Measurements from ENCODE around the gene STOML1. TPM values are rescaled to one million over a fixed set of nuclear protein-coding genes. Genes with fewer than 3 reads are reported as not detected.

The STOML1 gene
- total RNA-seq, 4 donors from 2014 or later = 16.6 to 29.1 (median 21.5) TPM

DNA sequence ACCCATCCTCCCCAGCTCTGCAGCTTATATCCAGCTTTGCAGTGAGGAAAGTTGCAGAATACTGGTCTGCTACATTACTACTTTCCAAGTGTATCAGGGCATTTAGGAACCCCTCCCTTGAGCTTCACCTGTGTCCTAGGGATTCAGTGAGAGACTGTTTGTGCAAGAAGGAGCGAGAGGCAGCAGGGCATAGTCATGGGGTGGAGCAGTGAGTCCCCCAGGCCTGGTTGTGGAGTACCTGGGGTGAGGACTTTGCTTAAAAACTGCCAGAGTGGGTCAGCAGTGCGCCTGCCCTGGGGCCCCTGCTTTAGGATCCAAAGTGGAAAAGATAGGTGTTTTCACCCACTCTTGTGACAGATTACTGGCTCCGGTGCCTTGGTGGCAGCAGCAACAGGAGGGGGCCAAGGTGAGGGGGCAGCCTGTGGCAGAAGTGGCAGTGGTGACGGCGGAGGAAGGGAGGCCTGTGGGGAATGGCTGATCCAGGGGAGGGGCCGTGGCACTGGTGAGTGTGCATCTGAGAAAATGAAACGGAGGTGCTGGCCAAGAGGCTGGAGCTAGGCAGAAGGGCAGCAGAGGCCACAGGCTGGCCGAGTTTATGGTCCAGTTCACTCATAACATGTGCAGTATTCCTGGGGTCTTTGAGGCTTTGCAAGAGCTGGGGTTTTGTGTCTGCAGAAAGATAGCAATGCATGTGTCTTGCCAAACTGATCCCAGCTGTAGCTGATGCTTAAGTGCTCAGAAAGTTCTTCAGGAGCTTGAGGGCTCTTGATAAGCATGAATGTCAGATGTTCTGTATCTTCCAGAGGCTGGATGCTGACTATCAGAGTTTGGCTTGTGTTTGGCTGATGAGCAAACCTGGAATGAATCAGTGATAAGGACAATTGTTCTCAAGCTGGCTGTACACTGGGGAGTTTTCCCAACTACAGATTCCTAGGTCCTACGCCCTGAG, 46.9 kb upstream of the STOML1 start:
- DNase-seq (ENCODE audit: low spot score in 2 of 2) = no peak
- WGBS, 2 donors = 67 to 70% methylated on average over 9 of the region's 9 CpGs
- H3K27me3 ChIP-seq = no peaks in the 10 kb centered on the region
- H3K27ac ChIP-seq = peak overlapping the region in 2 of 4 donors; percentile 78 to 93
- no peak for TF ChIP-seq EP300 (IDR thresholded peaks at IDR 0.05)
- TF ChIP-seq, protein P1, sequence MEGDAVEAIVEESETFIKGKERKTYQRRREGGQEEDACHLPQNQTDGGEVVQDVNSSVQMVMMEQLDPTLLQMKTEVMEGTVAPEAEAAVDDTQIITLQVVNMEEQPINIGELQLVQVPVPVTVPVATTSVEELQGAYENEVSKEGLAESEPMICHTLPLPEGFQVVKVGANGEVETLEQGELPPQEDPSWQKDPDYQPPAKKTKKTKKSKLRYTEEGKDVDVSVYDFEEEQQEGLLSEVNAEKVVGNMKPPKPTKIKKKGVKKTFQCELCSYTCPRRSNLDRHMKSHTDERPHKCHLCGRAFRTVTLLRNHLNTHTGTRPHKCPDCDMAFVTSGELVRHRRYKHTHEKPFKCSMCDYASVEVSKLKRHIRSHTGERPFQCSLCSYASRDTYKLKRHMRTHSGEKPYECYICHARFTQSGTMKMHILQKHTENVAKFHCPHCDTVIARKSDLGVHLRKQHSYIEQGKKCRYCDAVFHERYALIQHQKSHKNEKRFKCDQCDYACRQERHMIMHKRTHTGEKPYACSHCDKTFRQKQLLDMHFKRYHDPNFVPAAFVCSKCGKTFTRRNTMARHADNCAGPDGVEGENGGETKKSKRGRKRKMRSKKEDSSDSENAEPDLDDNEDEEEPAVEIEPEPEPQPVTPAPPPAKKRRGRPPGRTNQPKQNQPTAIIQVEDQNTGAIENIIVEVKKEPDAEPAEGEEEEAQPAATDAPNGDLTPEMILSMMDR (IDR thresholded peaks at IDR 0.05) = no peak
- no peak for TF ChIP-seq POLR2A (IDR thresholded peaks at IDR 0.05)
- H3K4me3 ChIP-seq = no peak overlapping the region
- peaks cover 0 to 65% (median 0%) of the 10 kb centered on the region in 3 donors for H3K36me3 ChIP-seq
- H3K9me3 ChIP-seq = no peaks in the 10 kb centered on the region
- peaks cover 0 to 71% (median 28%) of the 10 kb centered on the region in 4 donors for H3K4me1 ChIP-seq

DNA sequence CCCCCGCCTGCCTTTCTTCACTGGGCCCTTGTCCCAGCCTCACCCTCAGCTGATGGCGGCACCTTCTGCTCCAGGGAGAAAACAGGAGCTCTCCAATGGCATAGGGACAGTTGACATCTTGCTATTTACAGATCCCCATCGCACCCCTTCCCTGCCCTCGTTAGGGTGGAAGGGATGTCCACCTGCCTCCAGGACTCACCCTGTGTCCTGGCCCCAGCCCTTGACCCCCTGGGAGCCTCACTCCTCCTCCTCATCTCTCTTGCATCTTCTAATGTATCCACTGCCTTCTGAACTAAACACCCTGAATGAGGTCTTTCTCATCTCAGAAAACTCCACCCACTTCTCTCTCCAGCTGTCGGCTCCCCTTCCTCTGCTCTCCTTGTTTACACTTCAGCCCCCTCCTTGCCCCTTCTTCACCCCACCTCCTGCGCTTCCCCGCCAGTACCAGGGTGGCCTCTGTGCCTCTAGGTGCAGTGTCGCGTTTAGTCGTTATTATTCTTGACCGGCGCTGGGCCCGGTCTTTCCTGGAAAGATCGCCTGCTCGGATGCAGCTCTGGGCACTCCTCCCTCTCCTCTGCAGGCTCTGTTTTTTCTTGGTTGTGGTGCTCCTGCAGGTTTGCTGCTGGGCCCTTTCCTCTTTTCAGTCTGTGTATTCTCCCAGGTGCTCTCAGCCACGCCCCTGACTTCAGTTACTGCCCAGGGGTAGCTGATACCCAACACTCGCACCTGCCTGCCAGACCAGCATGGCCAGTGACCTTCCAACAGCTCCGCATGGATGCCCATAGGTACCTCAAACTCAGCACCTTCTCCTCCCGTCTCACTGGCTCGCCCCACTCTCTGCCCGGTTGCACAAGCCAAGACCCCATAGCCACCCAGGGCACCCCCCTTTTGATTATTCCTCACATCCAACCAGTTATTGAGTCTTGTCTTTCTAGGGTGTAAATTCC, 45.3 kb upstream of the STOML1 start:
- Histone ChIP-seq H3K4me1 (peaks cover 0 to 60% (median 23%) of the 10 kb centered on the region in 4 donors), H3K4me3 (no peak overlapping the region), H3K27ac (no peak overlapping the region), H3K9me3 (no peaks in the 10 kb centered on the region), H3K36me3 (peaks cover 0 to 65% (median 0%) of the 10 kb centered on the region in 3 donors), H3K27me3 (no peaks in the 10 kb centered on the region)
- TF ChIP-seq, protein P1 (IDR thresholded peaks at IDR 0.05) = no peak
- TF ChIP-seq EP300 (IDR thresholded peaks at IDR 0.05) (no peak), POLR2A (IDR thresholded peaks at IDR 0.05) (no peak)
- no peak for DNase-seq (ENCODE audit: low spot score in 2 of 2)
- 63 to 70% methylated on average over 21 of the region's 21 CpGs for WGBS, 2 donors

DNA sequence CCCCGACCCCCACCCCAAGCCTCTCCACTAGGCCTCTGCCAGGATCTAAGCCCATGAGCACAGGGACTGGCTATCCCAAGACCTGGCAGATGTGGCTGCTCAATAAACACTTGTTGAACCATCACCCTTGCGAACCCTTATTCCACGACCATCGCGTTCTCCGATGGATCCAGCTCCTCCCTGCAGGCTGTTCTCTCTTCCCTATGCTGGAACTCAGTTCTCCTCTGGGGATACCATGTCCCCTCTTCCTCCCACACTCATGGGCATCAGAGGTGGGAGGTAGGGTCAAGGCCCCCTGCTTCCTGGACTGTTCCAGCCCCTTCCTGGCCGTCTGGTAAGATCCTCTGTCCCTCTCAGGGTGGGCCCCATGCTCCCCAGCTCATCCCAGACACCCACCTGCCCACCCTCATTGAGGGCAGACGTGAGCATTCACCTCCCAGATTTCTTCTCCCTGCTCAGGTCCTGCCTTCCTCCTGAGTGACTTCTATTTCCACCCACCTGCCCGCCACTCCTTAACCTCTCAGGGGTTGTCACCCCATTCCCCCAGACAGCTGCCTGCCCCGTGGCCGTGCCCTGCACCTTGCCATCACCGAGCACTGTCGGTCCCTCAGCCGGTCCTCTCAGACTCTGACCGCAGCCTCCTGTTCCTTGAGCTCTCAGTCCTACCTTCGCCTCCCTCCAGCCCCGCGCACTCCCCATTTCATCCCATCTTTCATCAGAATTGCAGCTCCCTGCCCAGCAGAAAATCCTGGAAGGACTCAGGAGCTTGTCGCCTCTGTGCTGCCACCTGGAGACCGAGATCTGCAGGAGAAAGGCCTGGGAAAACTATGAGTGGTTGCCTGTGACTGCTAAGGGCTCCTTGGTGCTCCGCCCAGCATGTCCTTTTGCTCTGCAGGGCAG, 44.4 kb upstream of the STOML1 start:
- WGBS, 2 donors = 62 to 65% methylated on average over 21 of the region's 21 CpGs
- H3K27ac ChIP-seq = no peak overlapping the region
- peaks cover 0 to 59% (median 0%) of the 10 kb centered on the region in 3 donors for H3K36me3 ChIP-seq
- H3K27me3 ChIP-seq = no peaks in the 10 kb centered on the region
- no peak overlapping the region for H3K4me3 ChIP-seq
- H3K4me1 ChIP-seq = peaks cover 0 to 52% (median 20%) of the 10 kb centered on the region in 4 donors
- peak; percentile 62 to 68 for DNase-seq (ENCODE audit: low spot score in 2 of 2)
- TF ChIP-seq, protein P1 (IDR thresholded peaks at IDR 0.05) = peak; percentile 15 to 72 (median 51)
- no peak for TF ChIP-seq EP300 (IDR thresholded peaks at IDR 0.05)
- no peak for TF ChIP-seq POLR2A (IDR thresholded peaks at IDR 0.05)
- no peaks in the 10 kb centered on the region for H3K9me3 ChIP-seq

DNA sequence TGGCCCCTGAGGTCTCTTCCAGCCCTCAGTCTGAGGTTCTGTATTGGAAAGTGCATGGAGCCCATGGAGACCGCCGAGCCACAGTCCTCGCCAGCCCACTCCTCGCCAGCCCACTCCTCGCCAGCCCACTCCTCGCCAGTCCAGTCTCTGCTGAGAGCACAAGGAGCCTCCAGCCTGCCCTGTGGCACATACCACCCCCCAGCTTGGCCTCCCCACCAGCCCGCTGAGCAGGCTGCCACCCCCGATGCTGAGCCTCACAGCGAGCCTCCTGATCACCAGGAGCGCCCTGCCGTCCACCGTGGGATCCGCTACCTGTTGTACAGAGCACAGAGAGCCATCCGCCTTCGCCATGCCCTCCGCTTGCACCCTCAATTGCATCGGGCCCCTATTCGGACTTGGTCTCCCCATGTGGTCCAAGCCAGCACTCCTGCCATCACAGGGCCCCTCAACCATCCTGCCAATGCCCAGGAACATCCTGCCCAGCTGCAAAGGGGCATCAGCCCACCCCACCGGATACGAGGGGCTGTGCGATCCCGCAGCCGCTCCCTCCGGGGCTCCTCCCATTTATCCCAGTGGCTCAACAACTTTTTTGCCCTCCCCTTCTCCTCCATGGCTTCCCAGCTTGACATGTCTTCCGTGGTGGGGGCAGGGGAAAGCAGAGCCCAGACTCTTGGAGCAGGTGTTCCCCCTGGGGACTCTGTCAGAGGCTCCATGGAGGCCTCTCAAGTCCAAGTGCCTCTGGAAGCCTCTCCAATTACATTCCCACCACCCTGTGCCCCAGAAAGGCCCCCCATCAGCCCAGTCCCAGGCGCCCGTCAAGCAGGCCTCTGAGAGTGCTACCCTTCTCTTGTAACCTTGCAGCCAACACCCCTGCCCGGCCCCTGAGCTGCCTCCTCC, 43.3 kb upstream of the STOML1 start:
- Histone ChIP-seq H3K9me3 (no peaks in the 10 kb centered on the region), H3K4me3 (no peak overlapping the region), H3K4me1 (peaks cover 0 to 42% (median 19%) of the 10 kb centered on the region in 4 donors), H3K36me3 (peaks cover 0 to 61% (median 0%) of the 10 kb centered on the region in 3 donors), H3K27me3 (no peaks in the 10 kb centered on the region), H3K27ac (no peak overlapping the region)
- TF ChIP-seq, protein P1 (IDR thresholded peaks at IDR 0.05) = no peak
- no peak for TF ChIP-seq EP300 (IDR thresholded peaks at IDR 0.05)
- no peak for TF ChIP-seq POLR2A (IDR thresholded peaks at IDR 0.05)
- no peak for DNase-seq (ENCODE audit: low spot score in 2 of 2)
- WGBS, 2 donors = 91 to 93% methylated on average over 28 of the region's 28 CpGs
